GM12892 (cell line): ENCODE measurements around the gene SEPTIN12.

Experiments
- POLR2A ChIP-seq: IDR thresholded peaks from 2 replicates; pipeline ENCODE4 v1.6.1; 2011; ENCODE audit warnings: low read depth, low read length, control low read depth
- POLR2AphosphoS5 ChIP-seq: IDR thresholded peaks from 2 replicates; pipeline ENCODE4 v1.6.1; 2011; ENCODE audit warnings: low read depth, low read length, control low read depth
- TAF1 ChIP-seq: IDR thresholded peaks from 2 replicates; pipeline ENCODE4 v1.6.1; 2011; ENCODE audit warnings: low read depth, mild to moderate bottlenecking, control low read depth, low read length, borderline replicate concordance

GRCh38 chr16:4733211-4733742 is 54.9 kb downstream of the SEPTIN12 start:
- no peak for TF ChIP-seq POLR2A
- TF ChIP-seq POLR2AphosphoS5 = no peak
- TF ChIP-seq TAF1 = no peak
